Left forelimb (tissue), 1 donor: Measurements from ENCODE around the gene ADGRE1.

Experiments used
- DNase-seq: peaks from one replicate; pipeline ENCODE4 v3.0.0-alpha.2; 2018; ENCODE audit warnings: low spot score

The ADGRE1 gene

DNA sequence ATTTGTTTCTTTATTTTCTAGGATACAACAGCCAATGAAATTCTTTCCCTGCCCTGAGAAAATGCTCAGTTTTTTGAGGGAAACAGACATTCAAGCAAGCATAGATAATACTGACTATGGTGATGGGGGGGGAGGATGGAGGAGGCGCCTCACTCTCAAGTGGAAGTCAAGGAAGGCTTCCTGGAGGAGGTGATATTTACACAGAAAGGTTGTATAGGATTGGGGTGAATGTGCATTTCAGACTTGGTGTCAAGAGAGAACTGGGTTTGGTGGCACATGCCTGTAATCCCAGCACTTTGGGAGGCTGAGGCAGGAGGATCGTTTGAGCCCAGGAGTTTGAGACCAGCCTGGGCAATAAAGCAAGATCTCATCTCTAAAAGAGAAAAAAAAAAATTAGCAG is 12.2 kb upstream of the ADGRE1 start:
- no peak for DNase-seq

GRCh38 chr19:6876748-6877147 is 10.6 kb upstream of the ADGRE1 start:
- no peak for DNase-seq

DNA sequence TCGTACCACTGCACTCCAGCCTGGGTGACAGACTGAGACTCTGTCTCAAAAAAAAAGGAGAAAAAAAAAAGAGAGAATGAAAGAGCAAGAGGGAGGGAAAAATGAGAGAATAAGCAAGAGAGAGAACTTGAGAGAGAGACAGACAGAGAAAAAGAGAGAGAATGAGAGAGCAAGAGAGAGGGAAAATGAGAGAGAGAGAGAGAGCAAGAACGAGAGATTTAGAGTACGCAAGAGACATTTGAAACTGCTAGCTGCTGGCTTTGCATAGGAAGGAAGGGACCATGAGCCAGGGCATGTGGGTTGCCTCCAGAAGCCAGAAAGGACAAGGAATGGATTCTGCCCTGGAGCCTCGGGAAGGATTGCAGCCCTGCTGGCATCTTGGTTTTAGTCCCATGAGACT is 9.6 kb upstream of the ADGRE1 start:
- DNase-seq, result no peak

- DNase-seq, result no peak
Observed at GRCh38 chr19:6886277-6886897, 992 bp upstream of the ADGRE1 start.

GRCh38 chr19:6888967-6889366 is 1.6 kb downstream of the ADGRE1 start:
- DNase-seq, result no peak

- DNase-seq, result no peak
Observed at GRCh38 chr19:6890401-6890913, 3.1 kb downstream of the ADGRE1 start.

DNA sequence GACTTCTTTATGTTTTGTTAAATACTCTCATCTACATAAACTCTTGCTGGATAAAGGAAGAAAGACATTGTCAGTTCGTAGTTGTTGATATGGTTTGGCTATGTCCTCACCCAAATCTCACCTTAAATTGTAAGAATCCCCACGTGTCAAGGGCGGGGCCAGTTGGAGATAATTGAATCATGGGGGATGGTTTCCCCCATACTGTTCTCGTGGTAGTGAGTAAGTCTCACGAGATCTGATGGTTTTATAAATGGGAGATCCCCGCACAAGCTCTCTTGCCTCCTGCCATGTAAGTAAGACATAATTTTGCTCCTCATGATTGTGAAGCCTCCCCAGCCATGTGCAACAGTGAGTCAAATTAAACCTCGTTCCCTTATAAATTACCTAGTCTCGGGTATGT is 3.6 kb downstream of the ADGRE1 start:
- DNase-seq, result no peak

GRCh38 chr19:6891761-6892385 is 4.5 kb downstream of the ADGRE1 start:
- no peak for DNase-seq

- DNase-seq, result no peak
Observed at GRCh38 chr19:6894313-6894712, 6.9 kb downstream of the ADGRE1 start.

- no peak for DNase-seq
Observed at GRCh38 chr19:6903446-6903845, 16.1 kb downstream of the ADGRE1 start.

- DNase-seq, result no peak
Observed at GRCh38 chr19:6906559-6907060, 19.2 kb downstream of the ADGRE1 start.

- DNase-seq, result no peak
Observed at GRCh38 chr19:6911523-6911922, 24.1 kb downstream of the ADGRE1 start.

GRCh38 chr19:6914321-6914720 is 26.9 kb downstream of the ADGRE1 start:
- DNase-seq, result no peak

DNA sequence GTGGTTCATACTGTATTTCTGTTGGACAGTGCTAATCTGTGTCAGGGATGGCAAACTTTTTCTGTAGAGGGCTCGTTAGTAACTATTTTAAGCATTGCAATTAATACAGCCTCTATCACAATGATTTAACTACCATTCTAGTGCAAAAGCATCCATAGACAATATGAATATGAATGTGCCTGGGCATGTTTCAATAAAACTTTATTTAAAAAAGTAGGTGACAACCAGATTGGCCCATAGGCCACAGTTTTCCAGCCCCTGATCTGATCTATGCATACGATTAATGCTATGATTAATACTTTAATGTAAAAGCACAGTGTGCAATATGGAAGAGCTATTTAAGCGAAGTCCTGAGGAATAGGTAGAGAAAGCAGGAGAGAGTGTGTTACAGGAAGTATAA is 29.6 kb downstream of the ADGRE1 start:
- no peak for DNase-seq

- DNase-seq, result no peak
Observed at GRCh38 chr19:6925386-6925785, 38.0 kb downstream of the ADGRE1 start.

DNA sequence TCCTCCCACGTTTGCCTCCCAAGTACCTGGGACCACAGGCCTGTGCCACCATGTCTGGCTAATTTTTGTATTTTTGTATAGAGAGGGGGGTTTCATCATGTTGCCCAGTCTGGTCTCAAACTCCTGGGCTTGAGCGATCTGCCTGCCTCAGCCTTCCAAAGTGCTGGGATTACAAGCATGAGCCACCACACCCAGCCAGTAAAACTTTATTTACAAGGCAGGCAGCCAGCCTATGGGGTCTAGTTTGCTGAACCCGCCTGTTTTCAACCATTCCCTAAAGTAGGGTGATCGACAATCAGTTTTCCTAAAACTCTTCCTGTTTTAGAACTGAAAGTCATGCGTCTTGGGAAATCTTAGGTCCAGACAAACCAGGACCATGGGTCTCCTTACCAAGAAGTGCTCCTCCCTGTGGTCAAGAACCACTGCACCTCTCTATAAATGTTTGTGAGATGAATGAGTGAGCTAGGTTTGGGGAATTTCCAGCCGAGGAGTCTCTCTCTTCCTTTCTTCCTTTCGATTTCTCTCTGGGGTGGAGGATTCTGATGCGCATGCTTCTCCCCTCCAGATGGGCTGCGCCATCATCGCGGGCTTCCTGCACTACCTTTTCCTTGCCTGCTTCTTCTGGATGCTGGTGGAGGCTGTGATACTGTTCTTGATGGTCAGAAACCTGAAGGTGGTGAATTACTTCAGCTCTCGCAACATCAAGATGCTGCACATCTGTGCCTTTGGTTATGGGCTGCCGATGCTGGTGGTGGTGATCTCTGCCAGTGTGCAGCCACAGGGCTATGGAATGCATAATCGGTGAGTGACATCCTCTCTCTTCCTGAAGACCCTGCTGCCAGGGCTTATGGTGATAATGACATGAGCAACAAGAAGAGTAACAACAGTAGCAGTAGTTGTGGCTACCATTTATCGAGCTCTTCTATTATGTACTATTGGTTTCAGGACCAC is 38.7 kb downstream of the ADGRE1 start:
- DNase-seq, result no peak

GRCh38 chr19:6930190-6930589 is 42.8 kb downstream of the ADGRE1 start:
- no peak for DNase-seq

DNA sequence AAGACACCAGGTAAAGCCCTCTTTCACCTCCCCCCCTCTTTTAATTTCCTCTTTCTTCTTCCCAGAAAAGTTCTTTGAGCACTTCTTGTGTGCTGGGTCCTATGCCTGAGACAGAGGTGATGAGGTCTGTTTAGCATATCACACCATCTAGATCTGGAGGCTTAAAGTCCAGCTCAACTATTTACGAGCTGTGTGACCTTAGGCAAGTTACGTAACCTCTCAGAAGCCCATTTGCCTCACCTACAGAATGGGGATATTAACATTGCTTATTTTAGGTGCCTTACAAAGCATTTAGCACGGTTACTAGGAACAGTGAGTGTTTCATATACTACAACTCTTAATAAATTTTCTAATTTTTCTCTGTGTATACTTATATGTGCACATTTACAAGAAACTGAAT is 47.7 kb downstream of the ADGRE1 start:
- no peak for DNase-seq

DNA sequence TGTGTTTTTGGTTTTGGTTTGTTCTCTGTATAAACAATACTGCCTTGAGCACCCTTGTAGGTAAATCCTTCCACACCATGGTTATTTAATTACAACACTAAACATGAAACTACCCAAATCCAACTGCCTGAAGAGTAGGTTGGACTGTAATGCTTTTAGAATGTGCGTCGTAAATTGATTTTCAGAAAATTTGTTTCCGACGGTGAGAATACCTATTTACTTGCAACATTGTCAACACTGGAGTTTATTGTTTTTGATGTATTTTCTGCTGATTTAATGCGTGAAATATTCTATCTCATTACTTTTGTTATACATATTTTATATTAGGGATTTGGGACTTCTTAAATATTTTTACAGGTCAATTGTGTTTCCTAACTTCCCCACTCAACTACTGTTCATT is 48.2 kb downstream of the ADGRE1 start:
- DNase-seq, result no peak

DNA sequence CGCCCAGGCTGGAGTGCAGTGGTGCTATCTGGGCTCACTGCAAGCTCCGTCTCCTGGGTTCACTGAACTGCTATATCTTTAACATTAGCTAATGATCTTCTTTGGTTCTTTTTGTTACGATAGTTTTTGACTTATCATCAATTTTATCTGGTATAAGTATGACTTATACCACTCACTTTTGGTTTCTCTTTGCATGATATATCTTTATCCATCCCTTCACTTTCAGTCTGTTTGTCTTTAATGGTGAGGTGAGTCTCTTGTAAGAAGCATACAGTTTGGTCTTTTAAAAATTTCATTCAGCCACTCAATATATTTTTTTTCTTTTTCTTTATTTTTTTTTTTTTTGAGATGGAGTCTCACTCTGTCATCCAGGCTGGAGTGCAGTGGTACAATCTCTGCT is 58.4 kb downstream of the ADGRE1 start:
- no peak for DNase-seq

DNA sequence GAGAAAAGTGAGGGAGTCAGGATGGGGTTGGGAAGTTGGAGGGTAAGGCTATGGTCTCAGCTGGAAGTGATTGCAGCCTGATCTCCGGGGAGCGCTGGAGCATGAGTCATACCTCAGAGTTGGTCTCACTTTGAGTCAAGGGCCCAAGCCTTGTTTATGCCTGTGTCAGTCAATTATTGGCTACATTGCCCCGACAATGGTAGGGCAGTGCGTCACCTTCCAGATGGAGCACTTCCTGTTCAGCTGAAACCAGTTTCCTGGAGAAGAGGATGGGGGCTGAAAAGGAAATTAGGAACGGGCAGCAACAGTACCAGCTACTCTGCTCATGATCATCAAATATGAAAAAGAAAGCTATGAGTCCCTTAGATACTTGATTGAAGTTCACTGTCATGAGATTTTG is 60.4 kb downstream of the ADGRE1 start:
- DNase-seq, result no peak

- no peak for DNase-seq
Observed at GRCh38 chr19:6948884-6949283, 61.5 kb downstream of the ADGRE1 start.

DNA sequence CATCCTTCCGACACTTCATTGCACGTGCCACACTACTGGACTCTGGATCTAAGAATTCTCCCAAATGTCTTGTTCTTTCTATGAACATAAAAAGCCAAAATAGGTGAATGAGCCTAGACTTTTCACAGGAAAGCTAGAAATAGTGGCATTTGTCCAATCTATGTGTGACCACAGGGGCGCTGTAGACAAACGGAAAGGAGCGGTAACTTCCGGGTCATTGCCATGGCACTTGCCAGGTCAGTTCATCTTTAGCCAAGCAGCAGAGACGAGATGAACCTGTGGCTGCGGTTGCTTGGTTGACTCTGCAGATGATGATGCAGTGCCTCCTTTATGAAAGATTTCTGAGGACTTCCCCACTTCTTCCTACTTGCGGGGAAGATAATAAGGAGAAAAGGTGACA is 65.6 kb downstream of the ADGRE1 start:
- no peak for DNase-seq
